Measurements from ENCODE around the gene LYRM4. TPM values are rescaled to one million over a fixed set of nuclear protein-coding genes. Genes with fewer than 3 reads are reported as not detected.

The LYRM4 gene
- total and polyA plus RNA-seq, 12 donors: 18.3 to 33.0 (median 24.5) TPM

DNA sequence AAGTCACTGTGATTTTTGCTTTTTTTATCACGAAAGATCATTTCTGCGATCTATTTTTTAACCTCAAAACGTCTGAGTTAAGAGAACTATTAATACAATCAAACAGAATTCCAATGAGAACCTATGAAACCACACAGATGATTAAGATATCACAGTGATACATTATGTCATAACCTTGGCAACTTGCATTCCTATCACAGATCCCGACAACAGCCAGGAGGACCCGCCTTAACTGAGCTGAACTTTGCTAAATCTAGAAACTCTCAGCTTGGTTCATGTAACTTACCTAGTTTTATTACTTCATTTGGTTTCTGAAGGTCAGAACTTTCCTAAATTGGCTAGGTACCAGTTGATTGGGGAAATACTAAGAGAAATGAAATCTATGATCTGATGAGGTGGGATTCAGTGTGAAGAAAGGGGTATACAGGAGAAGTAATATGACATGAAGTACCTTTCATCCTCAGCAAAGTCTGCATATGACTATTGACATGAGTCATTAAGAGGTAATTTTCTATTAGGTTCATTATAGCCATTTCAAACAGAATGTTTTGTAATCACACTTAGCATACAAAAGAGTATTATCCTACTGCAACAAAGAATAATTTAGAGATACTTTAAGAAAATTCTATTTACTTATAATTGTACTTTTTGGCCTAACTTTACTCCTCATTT is 11.2 kb downstream of the LYRM4 start:
- no peaks in the 10 kb centered on the region for H3K4me1 ChIP-seq
- H3K27ac ChIP-seq: no peak overlapping the region
- peaks cover 0 to 25% (median 0%) of the 10 kb centered on the region in 9 donors for H3K36me3 ChIP-seq
- ATAC-seq: no peak
- no peak for DNase-seq
- H3K4me3 ChIP-seq: no peak overlapping the region
- peaks cover 0 to 5% (median 0%) of the 10 kb centered on the region in 11 donors for H3K9me3 ChIP-seq
- no peaks in the 10 kb centered on the region for H3K27me3 ChIP-seq
- 83 to 87% methylated on average over 5 of the region's 5 CpGs for WGBS, 2 donors
- no peak for TF ChIP-seq CTCF (IDR thresholded peaks at IDR 0.05)
- intact Hi-C loops (cut with DNase I): no loop called here

GRCh38 chr6:5248302-5249098 is 12.2 kb downstream of the LYRM4 start:
- WGBS, 2 donors: 88 to 96% methylated on average over 9 of the region's 9 CpGs
- H3K9me3 ChIP-seq: peaks cover 0 to 5% (median 0%) of the 10 kb centered on the region in 11 donors
- DNase-seq: no peak
- peaks cover 0 to 15% (median 0%) of the 10 kb centered on the region in 9 donors for H3K36me3 ChIP-seq
- no peak for TF ChIP-seq CTCF (IDR thresholded peaks at IDR 0.05)
- no peaks in the 10 kb centered on the region for H3K27me3 ChIP-seq
- no peak overlapping the region for H3K4me3 ChIP-seq
- no peak overlapping the region for H3K27ac ChIP-seq
- intact Hi-C loops (cut with DNase I): no loop called here
- no peak for ATAC-seq
- no peaks in the 10 kb centered on the region for H3K4me1 ChIP-seq

GRCh38 chr6:5247201-5247600 is 13.5 kb downstream of the LYRM4 start:
- H3K27ac ChIP-seq: no peak overlapping the region
- no peak for TF ChIP-seq CTCF (IDR thresholded peaks at IDR 0.05)
- peaks cover 0 to 5% (median 0%) of the 10 kb centered on the region in 11 donors for H3K9me3 ChIP-seq
- H3K4me1 ChIP-seq: no peaks in the 10 kb centered on the region
- H3K36me3 ChIP-seq: peaks cover 0 to 10% (median 0%) of the 10 kb centered on the region in 9 donors
- intact Hi-C loops (cut with DNase I): no loop called here
- H3K4me3 ChIP-seq: no peak overlapping the region
- ATAC-seq: no peak
- no peaks in the 10 kb centered on the region for H3K27me3 ChIP-seq
- DNase-seq: no peak
- WGBS, 2 donors: 97 to 100% methylated on average over 2 of the region's 2 CpGs

- peak in 1 of 8 donors; percentile 22 for ATAC-seq
- H3K27me3 ChIP-seq: no peaks in the 10 kb centered on the region
- TF ChIP-seq CTCF (IDR thresholded peaks at IDR 0.05): no peak
- H3K27ac ChIP-seq: no peak overlapping the region
- H3K4me1 ChIP-seq: no peaks in the 10 kb centered on the region
- intact Hi-C loops (cut with DNase I): no loop called here
- DNase-seq: no peak
- 85 to 87% methylated on average over 13 of the region's 13 CpGs for whole genome bisulfite sequencing, 2 donors
- peaks cover 0 to 3% (median 0%) of the 10 kb centered on the region in 11 donors for H3K9me3 ChIP-seq
- no peak overlapping the region for H3K4me3 ChIP-seq
- H3K36me3 ChIP-seq: peaks cover 0 to 5% (median 0%) of the 10 kb centered on the region in 9 donors
These were observed 14.3 kb downstream of the LYRM4 start for GRCh38 chr6:5246141-5247097.

All from heart right ventricle (tissue), 16 donors.